Esophagus squamous epithelium (tissue), 5 donors: ENCODE results near the gene RASEF. TPM values are rescaled to one million over a fixed set of nuclear protein-coding genes. Genes with fewer than 3 reads are reported as not detected.
"Not testable (repeated sequence)": the region's sequence is repeated elsewhere in the genome, so short reads cannot be mapped to it uniquely, and the experiment has no call there.

Experiments used
- DNase-seq: peaks from one replicate; lab custom pipeline; 2025; lab: John Stamatoyannopoulos, UW
- H3K27ac ChIP-seq, 4 donors: fragments of 200-600 bp; sonication (generic); one replicate each; pipeline ENCODE4 v1.5.1; 2016 to 2019; ENCODE audit warnings: mild to moderate bottlenecking in 1 of 4
- H3K27me3 ChIP-seq, 4 donors: fragments of 200-600 bp; sonication (generic); 1 replicate in 3 of 4; 2 replicates in 1 of 4; pipeline versions ENCODE4 v1.5.1 to v1.6.0; 2017 to 2021; ENCODE audit warnings: antibody characterized with exemption in 1 of 4
- H3K36me3 ChIP-seq, 3 donors: fragments of 200-600 bp; sonication (generic); one replicate each; pipeline ENCODE4 v1.5.1; 2016 to 2019
- H3K4me1 ChIP-seq, 3 donors: fragments of 200-600 bp; sonication (generic); one replicate each; pipeline ENCODE4 v1.5.1; 2017 to 2019
- H3K4me3 ChIP-seq, 4 donors: fragments of 200-600 bp; sonication (generic); 1 replicate in 3 of 4; 2 replicates in 1 of 4; pipeline ENCODE4 v1.5.1; 2016 to 2019; ENCODE audit warnings: mild to moderate bottlenecking in 2 of 4, moderate library complexity in 1 of 4
- H3K9me3 ChIP-seq, 3 donors: fragments of 200-600 bp; sonication (generic); one replicate each; pipeline ENCODE4 v1.5.1; 2016 to 2019
- CTCF ChIP-seq, 6 experiments: fragments of 450-650 bp in 4 of 6; fragments of 200-600 bp in 2 of 6; sonication (generic) in 2 of 6; IDR thresholded peaks; one replicate each; pipeline ENCODE4 v1.5.1; 2016 to 2019; ENCODE audit warnings: antibody characterized with exemption in 6 of 6, mild to moderate bottlenecking in 4 of 6, moderate library complexity in 4 of 6
- POLR2A ChIP-seq, 4 donors: fragments of 450-650 bp; IDR thresholded peaks; one replicate each; pipeline ENCODE4 v1.6.1; 2017; ENCODE audit warnings: antibody characterized with exemption in 4 of 4, mild to moderate bottlenecking in 4 of 4, moderate library complexity in 3 of 4
- WGBS, 2 donors: methylation state at CpG; one replicate each; pipeline ENCODE4 v1.1.5; 2018; 5-methylcytosine and 5-hydroxymethylcytosine counted together
- intact Hi-C: fragments of 100-400 bp; cut with DNase I; formaldehyde crosslinking; loops from one replicate; pipeline ENCODE4 v1.15.0; 2022
- total RNA-seq, 4 donors: library from RNA; depleted of rRNA; stranded (reverse); fragments of >200 nt; gene quantifications; one replicate each; pipeline ENCODE4 v1.1.0, GENCODE V29; 2016
- donor health status: DM: yes; HTN: yes; CAD: no.

The RASEF gene
- total RNA-seq, 4 donors from 2014 or later = 9.1 to 17.4 (median 13.5) TPM

DNA sequence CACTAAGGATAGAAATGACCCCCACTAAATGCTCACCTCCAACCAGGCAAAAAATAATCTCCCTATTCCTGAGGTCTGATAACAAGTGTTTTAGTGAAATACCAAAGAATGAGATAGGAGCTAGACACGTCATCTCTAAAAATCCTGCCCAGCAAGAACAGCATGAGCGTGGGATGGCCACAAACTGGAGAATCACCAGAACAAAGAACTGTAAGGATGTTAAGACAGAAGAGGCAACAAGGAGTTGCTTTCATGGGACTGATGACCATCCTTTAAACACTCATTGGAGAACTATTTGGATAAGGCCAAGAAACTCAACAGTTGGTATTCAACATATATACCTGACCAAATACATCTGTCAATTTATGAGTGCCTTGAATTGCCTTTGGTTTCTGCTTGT lies 113.7 kb downstream of the RASEF start:
- Histone ChIP-seq H3K4me1 (no peaks in the 10 kb centered on the region), H3K9me3 (no peaks in the 10 kb centered on the region), H3K4me3 (no peak overlapping the region), H3K27ac (no peak overlapping the region), H3K36me3 (no peaks in the 10 kb centered on the region), H3K27me3 (no peaks in the 10 kb centered on the region)
- DNase-seq = no peak
- TF ChIP-seq POLR2A (IDR thresholded peaks at IDR 0.05) (no peak), CTCF (IDR thresholded peaks at IDR 0.05) (no peak)
- 83 to 88% methylated on average over 2 of the region's 2 CpGs for WGBS, 2 donors
- intact Hi-C loops = no loop called here

- Histone ChIP-seq H3K4me1 (no peaks in the 10 kb centered on the region), H3K27me3 (no peaks in the 10 kb centered on the region), H3K27ac (no peak overlapping the region), H3K9me3 (no peaks in the 10 kb centered on the region), H3K4me3 (no peak overlapping the region), H3K36me3 (no peaks in the 10 kb centered on the region)
- WGBS, 2 donors = 88 to 93% methylated on average over 7 of the region's 7 CpGs
- TF ChIP-seq POLR2A (IDR thresholded peaks at IDR 0.05) (no peak), CTCF (IDR thresholded peaks at IDR 0.05) (no peak)
- intact Hi-C loops = no loop called here
- no peak for DNase-seq
Measured at GRCh38 chr9:82940376-82940775, 122.6 kb downstream of the RASEF start.

GRCh38 chr9:82939451-82939850 lies 123.5 kb downstream of the RASEF start:
- intact Hi-C loops = no loop called here
- Histone ChIP-seq H3K27ac (no peak overlapping the region), H3K4me3 (no peak overlapping the region), H3K27me3 (no peaks in the 10 kb centered on the region), H3K36me3 (no peaks in the 10 kb centered on the region), H3K4me1 (no peaks in the 10 kb centered on the region), H3K9me3 (no peaks in the 10 kb centered on the region)
- no peak for DNase-seq
- TF ChIP-seq CTCF (IDR thresholded peaks at IDR 0.05) = no peak
- no peak for TF ChIP-seq POLR2A (IDR thresholded peaks at IDR 0.05)
- 31 to 35% methylated on average over 2 of the region's 2 CpGs for whole genome bisulfite sequencing, 2 donors

- no peaks in the 10 kb centered on the region for H3K9me3 ChIP-seq
- DNase-seq = no peak
- intact Hi-C loops = no loop called here
- H3K4me1 ChIP-seq = no peaks in the 10 kb centered on the region
- 52 to 68% methylated on average over 3 of the region's 3 CpGs for WGBS, 2 donors
- no peaks in the 10 kb centered on the region for H3K27me3 ChIP-seq
- TF ChIP-seq CTCF (IDR thresholded peaks at IDR 0.05) (no peak), POLR2A (IDR thresholded peaks at IDR 0.05) (no peak)
- H3K27ac ChIP-seq = no peak overlapping the region
- no peak overlapping the region for H3K4me3 ChIP-seq
- no peaks in the 10 kb centered on the region for H3K36me3 ChIP-seq
Measured at GRCh38 chr9:82938426-82939218, 124.3 kb downstream of the RASEF start.

GRCh38 chr9:82936561-82936960 lies 126.4 kb downstream of the RASEF start:
- DNase-seq, H3K27ac ChIP-seq, H3K4me3 ChIP-seq, H3K4me1 ChIP-seq, H3K27me3 ChIP-seq, intact Hi-C loops, H3K36me3 ChIP-seq, H3K9me3 ChIP-seq: not testable (repeated sequence)
- 92% methylated on average over 5 to 7 of the region's 7 CpGs for WGBS, 2 donors
